Stimulated activated naive CD8-positive, alpha-beta T cell treated with anti-CD3 and anti-CD28 coated beads, Interleukin-15, Interleukin-2, amounts not matched to agents 100 U/mL and 50 U/mL, for 24 hours (primary cell): ENCODE results near the gene HMGCR.

Experiments used
- ATAC-seq: fragments of 150-1000 bp; cut with Tn5 transposase; one replicate; pipeline ENCODE4 v1.10.0; 2021
- DNase-seq: peaks from one replicate; pipeline ENCODE4 v3.0.0; 2021

The HMGCR gene

DNA sequence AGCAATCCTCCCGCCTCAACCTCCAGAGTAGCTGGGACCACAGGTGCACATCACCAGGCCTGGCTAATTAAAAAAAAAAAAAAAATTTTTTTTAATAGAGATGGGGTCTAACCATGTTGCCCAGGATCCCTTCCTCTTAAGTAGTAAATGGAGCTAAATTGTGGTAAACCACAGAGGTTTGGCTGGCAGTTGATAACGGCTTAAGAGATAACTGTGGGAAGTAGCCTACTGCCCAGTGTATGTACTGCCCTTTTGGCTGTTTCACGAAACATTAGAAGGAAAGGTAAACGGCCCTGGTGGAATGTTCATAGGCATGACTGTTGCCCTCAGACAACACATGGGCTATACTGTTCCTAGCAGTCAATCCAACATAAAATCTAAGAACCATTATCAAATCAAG, 44.4 kb downstream of the HMGCR start:
- ATAC-seq (no peak), DNase-seq (no peak)

DNA sequence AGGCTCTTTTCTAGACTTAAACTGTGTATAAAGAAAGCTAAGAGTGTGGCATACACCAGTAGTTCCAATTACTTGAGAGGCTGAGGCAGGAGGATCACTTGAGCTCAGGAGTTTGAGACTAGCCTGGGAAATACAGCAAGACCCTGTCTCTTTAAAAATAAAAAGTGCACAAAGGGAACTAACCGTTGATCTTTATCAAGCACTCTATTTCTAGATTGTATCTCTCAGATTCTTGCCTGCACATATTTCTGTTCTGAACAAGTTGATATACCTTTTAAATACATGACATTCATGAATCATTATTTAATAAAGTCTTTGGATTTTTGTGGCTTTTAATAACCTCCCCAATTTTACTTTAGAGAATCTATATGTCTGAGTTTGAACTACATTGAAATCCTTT, 47.2 kb downstream of the HMGCR start:
- ATAC-seq (no peak), DNase-seq (no peak)

DNA sequence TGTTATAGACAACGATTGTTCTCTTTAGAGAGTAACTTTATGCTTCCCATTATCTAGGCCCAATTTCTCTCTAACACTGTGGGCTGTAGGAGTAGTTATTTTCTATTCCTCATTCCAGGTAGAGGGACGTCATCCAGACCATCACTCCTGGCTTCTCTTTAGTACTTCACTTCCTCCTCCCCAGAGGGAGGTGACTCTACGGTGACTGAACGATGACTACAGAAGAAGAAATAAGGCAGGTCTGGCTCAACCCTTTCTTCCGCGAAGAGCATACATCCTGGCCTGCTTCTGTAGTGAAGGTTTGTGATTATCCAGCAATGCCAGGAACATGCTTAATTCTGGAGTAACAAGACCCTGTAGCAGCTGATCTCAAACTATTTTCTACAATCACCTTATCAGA, 50.8 kb downstream of the HMGCR start:
- DNase-seq (no peak), ATAC-seq (no peak)

DNA sequence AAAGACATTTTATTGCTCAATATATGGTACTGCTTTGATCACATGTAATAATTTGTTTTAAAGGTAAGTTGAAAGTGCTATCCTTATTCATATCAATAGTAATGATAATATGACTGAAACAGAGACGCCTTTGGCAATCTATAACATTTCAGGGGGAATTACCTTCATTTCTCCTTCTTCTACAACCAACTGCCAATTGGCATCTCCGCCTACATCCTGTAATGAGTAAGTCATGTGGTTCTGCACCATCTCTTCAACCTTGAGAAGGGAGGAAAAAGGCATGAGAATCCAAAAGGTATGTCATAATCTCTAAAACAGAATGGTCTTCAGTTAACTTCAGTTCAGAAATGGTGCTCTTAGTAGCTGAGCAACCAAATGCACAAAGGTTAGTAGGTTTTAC, 52.4 kb downstream of the HMGCR start:
- ATAC-seq, result peak; percentile 91
- no peak for DNase-seq

DNA sequence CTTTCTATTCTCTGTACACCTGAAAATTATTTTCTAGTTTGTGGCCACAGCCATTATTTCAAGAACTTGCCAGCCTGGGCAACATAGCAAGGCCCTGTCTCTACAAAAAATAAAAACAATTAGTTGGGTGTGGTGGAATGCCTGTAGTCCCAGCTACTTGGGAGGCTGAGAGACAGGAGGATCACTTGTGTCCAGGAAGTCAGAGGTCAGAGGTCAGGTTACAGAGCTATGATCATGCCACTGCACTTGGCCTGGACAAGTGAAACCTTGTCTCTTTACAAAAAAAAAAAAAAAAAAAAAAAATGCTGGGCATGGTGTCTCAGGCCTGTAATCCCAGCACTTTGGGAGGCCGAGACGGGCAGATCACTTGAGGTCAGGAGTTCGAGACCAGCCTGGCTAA, 58.3 kb downstream of the HMGCR start:
- ATAC-seq (no peak), DNase-seq (no peak)

DNA sequence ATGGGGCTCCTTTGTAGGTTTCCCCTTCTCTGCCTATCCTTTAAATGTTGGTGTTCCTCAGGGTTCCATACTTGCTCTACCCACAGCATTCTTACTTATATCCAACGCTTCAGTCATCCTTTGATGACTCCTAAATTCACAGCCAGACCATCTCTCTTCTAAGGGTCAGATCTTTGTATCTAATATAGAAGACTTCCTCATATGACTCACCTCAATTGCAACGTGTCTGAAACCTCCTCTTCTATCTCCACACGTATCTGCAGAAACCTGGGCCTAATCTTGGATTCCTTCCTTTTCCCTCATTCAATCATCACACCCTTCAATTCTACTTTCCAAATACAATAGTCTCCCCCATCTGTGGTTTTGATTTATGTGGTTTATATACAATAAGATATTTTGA, 68.3 kb downstream of the HMGCR start:
- ATAC-seq, result no peak
- DNase-seq, result no peak
